WTC11 (cell line): ENCODE data around the gene FTSJ3. TPM values are rescaled to one million over a fixed set of nuclear protein-coding genes. Genes with fewer than 3 reads are reported as not detected.

Source experiments
- ATAC-seq: fragments of 200-7000 bp; cut with Tn5 transposase; 2 replicates; pipeline ENCODE4 v1.10.0; 2021; ENCODE audit warnings: mild to moderate bottlenecking, moderate library complexity
- CTCF ChIA-PET: fragments of 300-600 bp; sonication (Branson Sonifier 250); formaldehyde crosslinking; loops from one replicate; lab custom pipeline; 2021; ENCODE audit warnings: antibody characterized with exemption; lab: Charles Lee
- POLR2A ChIA-PET: fragments of 350-600 bp; sonication (Branson Sonifier 250); formaldehyde crosslinking; loops from one replicate; lab custom pipeline; 2021; ENCODE audit warnings: antibody characterized with exemption; lab: Charles Lee
- DNase-seq: peaks from one replicate; pipeline ENCODE4 v3.0.0; 2021; ENCODE audit warnings: low spot score
- H3K27ac Mint-ChIP-seq: 2 replicates; pipeline ENCODE4 v1.8.0; 2021; ENCODE audit warnings: mixed read lengths
- H3K27me3 Mint-ChIP-seq: 2 replicates; pipeline ENCODE4 v1.8.0; 2021; ENCODE audit warnings: low read depth, mild to moderate bottlenecking, moderate library complexity, mixed read lengths
- H3K36me3 Mint-ChIP-seq: 2 replicates; pipeline ENCODE4 v1.8.0; 2021; ENCODE audit warnings: mixed read lengths
- H3K4me1 Mint-ChIP-seq: 2 replicates; pipeline ENCODE4 v1.8.0; 2022; ENCODE audit warnings: mixed read lengths
- H3K4me3 Mint-ChIP-seq: 2 replicates; pipeline ENCODE4 v1.8.0; 2021; ENCODE audit warnings: mild to moderate bottlenecking, moderate library complexity, mixed read lengths
- H3K9me3 Mint-ChIP-seq: 2 replicates; pipeline ENCODE4 v1.8.0; 2021; ENCODE audit warnings: mixed read lengths
- ARID4B ChIP-seq: sonication (generic); formaldehyde crosslinking; IDR thresholded peaks from 2 replicates; pipeline ENCODE4 v1.8.0; 2023; ENCODE audit warnings: missing genetic modification reagents, mild to moderate bottlenecking, borderline replicate concordance
- CREM ChIP-seq: sonication (generic); formaldehyde crosslinking; IDR thresholded peaks from 2 replicates; pipeline ENCODE4 v1.8.1; 2022; ENCODE audit warnings: mild to moderate bottlenecking, missing genetic modification reagents, moderate library complexity
- EMX1 ChIP-seq: fragments of 250-450 bp; sonication (Bioruptor Pico); IDR thresholded peaks from 2 replicates; pipeline ENCODE4 v1.8.0; 2021; ENCODE audit warnings: mild to moderate bottlenecking
- ERG ChIP-seq: fragments of 250-450 bp; sonication (Bioruptor Pico); IDR thresholded peaks from 2 replicates; pipeline ENCODE4 v1.8.0; 2021; ENCODE audit warnings: mild to moderate bottlenecking
- HMGA2 ChIP-seq: fragments of 250-450 bp; sonication (Bioruptor Pico); IDR thresholded peaks from 2 replicates; pipeline ENCODE4 v1.4.0; 2021; ENCODE audit warnings: mild to moderate bottlenecking, moderate library complexity
- MYBL2 ChIP-seq: sonication (generic); formaldehyde crosslinking; IDR thresholded peaks from 2 replicates; pipeline ENCODE4 v1.8.1; 2023; ENCODE audit warnings: mild to moderate bottlenecking, moderate library complexity, missing genetic modification reagents
- NR2C2 ChIP-seq: sonication (generic); formaldehyde crosslinking; IDR thresholded peaks from 2 replicates; pipeline ENCODE4 v1.8.0; 2022; ENCODE audit warnings: mild to moderate bottlenecking, missing genetic modification reagents
- NR3C1 ChIP-seq: sonication (generic); formaldehyde crosslinking; conservative IDR thresholded peaks from 2 replicates; pipeline ENCODE4 v1.8.1; 2023; ENCODE audit warnings: low read depth, mild to moderate bottlenecking, missing genetic modification reagents
- PRRX2 ChIP-seq: fragments of 250-450 bp; sonication (Bioruptor Pico); IDR thresholded peaks from 2 replicates; pipeline ENCODE4 v1.8.0; 2021; ENCODE audit warnings: mild to moderate bottlenecking
- RELA ChIP-seq: sonication (generic); formaldehyde crosslinking; IDR thresholded peaks from 2 replicates; pipeline ENCODE4 v1.8.1; 2022; ENCODE audit warnings: missing genetic modification reagents, mild to moderate bottlenecking, borderline replicate concordance
- TEAD1 ChIP-seq: sonication (generic); formaldehyde crosslinking; IDR thresholded peaks from 2 replicates; pipeline ENCODE4 v1.8.0; 2022; ENCODE audit warnings: mild to moderate bottlenecking, missing genetic modification reagents
- ZNF138 ChIP-seq: sonication (generic); formaldehyde crosslinking; conservative IDR thresholded peaks from 2 replicates; pipeline ENCODE4 v1.8.1; 2022; ENCODE audit warnings: mild to moderate bottlenecking, moderate library complexity, missing genetic modification reagents
- ZNF263 ChIP-seq: sonication (generic); formaldehyde crosslinking; IDR thresholded peaks from 2 replicates; pipeline ENCODE4 v1.8.1; 2022; ENCODE audit warnings: low read depth, mild to moderate bottlenecking, moderate library complexity, missing genetic modification reagents
- ZNF396 ChIP-seq: fragments of 250-450 bp; sonication (Bioruptor Pico); IDR thresholded peaks from 2 replicates; pipeline ENCODE4 v1.8.0; 2021; ENCODE audit warnings: mild to moderate bottlenecking, moderate library complexity, borderline replicate concordance
- ZNF416 ChIP-seq: fragments of 250-450 bp; sonication (Bioruptor Pico); IDR thresholded peaks from 2 replicates; pipeline ENCODE4 v1.9.0; 2021; ENCODE audit warnings: mild to moderate bottlenecking, inconsistent platforms
- total RNA-seq: library from RNA; stranded (reverse); gene quantifications from 3 replicates; pipeline ENCODE4 v1.2.3, GENCODE V29; 2021
- TF ChIP-seq, protein P1 (sequence below): sonication (generic); formaldehyde crosslinking; IDR thresholded peaks from 2 replicates; pipeline ENCODE4 v1.8.1; 2022; ENCODE audit warnings: low read depth, missing genetic modification reagents, borderline replicate concordance
- TF ChIP-seq, protein P2 (sequence below): sonication (generic); formaldehyde crosslinking; IDR thresholded peaks from 2 replicates; pipeline ENCODE4 v1.8.0; 2022; ENCODE audit warnings: mild to moderate bottlenecking, missing genetic modification reagents
- TF ChIP-seq, protein P3 (sequence below): sonication (generic); formaldehyde crosslinking; IDR thresholded peaks from 2 replicates; pipeline ENCODE4 v1.8.0; 2023; ENCODE audit warnings: mild to moderate bottlenecking, missing genetic modification reagents
- TF ChIP-seq, protein P4 (sequence below): sonication (generic); formaldehyde crosslinking; IDR thresholded peaks from 2 replicates; pipeline ENCODE4 v1.8.0; 2022; ENCODE audit warnings: mild to moderate bottlenecking, missing genetic modification reagents
- TF ChIP-seq, protein P5 (sequence below): sonication (generic); formaldehyde crosslinking; IDR thresholded peaks from 2 replicates; pipeline ENCODE4 v1.8.1; 2022; ENCODE audit warnings: mild to moderate bottlenecking, moderate library complexity, missing genetic modification reagents

The FTSJ3 gene
- total RNA-seq, 1 experiment from 2014 or later, result 62.1 TPM

DNA sequence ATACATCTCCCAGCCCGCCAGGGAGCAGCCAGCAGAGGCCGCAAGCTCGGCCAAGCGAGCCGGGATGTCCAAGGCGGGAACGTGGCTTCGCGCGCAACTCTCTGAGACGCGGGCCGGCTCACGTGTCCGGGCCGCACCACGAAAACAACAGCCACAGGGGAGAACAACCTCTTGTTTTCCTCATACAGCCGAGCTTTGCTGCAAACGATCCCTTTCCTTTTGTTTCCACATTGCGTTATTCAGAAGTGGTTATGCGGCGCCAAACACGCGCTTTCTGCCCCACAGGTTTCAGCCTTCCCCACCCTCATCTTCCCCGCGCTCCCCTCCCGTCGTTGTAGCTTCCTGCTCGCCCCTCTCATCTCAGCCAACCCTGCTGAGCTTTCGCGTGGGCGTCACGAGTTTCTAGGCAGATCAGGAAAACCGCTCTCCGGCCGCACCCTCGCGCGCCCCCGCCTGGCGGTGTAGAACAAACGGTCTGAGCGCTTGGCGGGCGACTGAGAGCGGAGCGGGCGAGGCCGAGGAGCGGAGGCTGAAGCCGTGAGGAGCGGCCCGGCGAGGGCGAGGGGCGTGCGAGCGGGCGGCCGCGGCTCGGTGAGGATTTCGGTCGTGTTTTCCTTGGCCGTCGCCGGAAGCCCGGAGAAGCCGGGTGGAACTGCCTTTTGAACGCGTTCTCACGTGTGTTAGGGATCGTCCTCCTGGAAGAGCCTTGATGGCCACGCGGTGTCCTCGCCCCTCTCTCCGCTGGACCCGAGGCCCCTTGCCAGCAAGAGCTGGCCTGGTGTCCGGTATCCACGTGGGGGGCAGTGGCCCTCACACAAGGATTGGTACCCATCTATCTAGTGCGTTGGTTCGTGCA is 21.6 kb upstream of the FTSJ3 start (continued):
- 0 out of 2 replicates have a peak, but pooled peaks have one; percentile 33 for TF ChIP-seq PRRX2 (CRISPR knock-in tag)
- no peak for TF ChIP-seq NR3C1 (CRISPR knock-in tag)
- no peak for TF ChIP-seq ZNF396 (CRISPR knock-in tag)
- TF ChIP-seq, protein P1, sequence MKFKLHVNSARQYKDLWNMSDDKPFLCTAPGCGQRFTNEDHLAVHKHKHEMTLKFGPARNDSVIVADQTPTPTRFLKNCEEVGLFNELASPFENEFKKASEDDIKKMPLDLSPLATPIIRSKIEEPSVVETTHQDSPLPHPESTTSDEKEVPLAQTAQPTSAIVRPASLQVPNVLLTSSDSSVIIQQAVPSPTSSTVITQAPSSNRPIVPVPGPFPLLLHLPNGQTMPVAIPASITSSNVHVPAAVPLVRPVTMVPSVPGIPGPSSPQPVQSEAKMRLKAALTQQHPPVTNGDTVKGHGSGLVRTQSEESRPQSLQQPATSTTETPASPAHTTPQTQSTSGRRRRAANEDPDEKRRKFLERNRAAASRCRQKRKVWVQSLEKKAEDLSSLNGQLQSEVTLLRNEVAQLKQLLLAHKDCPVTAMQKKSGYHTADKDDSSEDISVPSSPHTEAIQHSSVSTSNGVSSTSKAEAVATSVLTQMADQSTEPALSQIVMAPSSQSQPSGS (CRISPR knock-in tag), result peak; percentile 69; the same call in 1 of the 2 replicates
- peak; percentile 16; the same call in 1 of the 2 replicates for TF ChIP-seq RELA (CRISPR knock-in tag)
- no peak for TF ChIP-seq HMGA2 (CRISPR knock-in tag)
- peak; percentile 32; the same call in 1 of the 2 replicates for TF ChIP-seq ARID4B (CRISPR knock-in tag)
- TF ChIP-seq MYBL2 (CRISPR knock-in tag), result peak; percentile 87
- TF ChIP-seq, protein P2, sequence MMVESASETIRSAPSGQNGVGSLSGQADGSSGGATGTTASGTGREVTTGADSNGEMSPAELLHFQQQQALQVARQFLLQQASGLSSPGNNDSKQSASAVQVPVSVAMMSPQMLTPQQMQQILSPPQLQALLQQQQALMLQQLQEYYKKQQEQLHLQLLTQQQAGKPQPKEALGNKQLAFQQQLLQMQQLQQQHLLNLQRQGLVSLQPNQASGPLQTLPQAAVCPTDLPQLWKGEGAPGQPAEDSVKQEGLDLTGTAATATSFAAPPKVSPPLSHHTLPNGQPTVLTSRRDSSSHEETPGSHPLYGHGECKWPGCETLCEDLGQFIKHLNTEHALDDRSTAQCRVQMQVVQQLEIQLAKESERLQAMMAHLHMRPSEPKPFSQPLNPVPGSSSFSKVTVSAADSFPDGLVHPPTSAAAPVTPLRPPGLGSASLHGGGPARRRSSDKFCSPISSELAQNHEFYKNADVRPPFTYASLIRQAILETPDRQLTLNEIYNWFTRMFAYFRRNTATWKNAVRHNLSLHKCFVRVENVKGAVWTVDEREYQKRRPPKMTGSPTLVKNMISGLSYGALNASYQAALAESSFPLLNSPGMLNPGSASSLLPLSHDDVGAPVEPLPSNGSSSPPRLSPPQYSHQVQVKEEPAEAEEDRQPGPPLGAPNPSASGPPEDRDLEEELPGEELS (CRISPR knock-in tag), result peak; percentile 92; the same call in 1 of the 2 replicates
- peak; percentile 91 for TF ChIP-seq CREM
- 0 out of 2 replicates have a peak, but pooled peaks have one; percentile 65 for TF ChIP-seq EMX1 (CRISPR knock-in tag)
- no peak; the same call in 1 of the 2 replicates for TF ChIP-seq TEAD1 (CRISPR knock-in tag)

DNA sequence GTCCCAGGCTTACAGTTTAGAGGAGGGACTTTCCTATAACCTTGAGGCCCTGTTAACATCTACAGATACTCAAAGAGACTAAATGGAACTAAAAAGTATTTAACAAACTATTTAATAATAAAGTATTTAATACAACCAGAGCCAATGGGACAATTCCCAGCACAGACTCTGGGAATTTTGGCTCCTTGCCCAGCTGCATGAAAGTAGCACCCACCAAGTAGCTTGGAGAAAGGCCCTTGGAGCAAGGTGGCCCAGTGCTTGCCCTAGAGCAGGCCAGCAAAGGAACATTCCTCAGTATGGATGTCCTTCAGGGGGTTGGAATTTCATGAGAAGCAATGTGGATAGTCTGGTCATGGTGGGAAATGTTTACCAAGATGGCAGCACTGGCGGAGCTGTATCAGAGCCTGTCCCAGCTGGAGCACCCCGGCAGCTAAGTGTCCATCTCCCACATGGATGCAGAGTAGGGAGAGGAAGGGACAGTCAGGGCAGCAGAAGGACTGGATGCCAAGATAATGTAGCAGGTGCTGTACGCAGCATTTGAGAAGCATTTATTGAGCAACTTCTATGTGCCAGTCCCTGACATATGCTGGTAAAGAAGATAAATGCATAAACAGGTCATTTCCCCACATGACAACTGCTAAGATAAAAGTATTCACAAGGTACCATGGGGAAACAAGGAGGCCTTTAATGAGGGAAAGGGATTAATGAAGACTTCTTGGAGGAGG is 20.2 kb upstream of the FTSJ3 start:
- H3K4me1 Mint-ChIP-seq, result 0 out of 2 replicates have a peak, but pooled peaks cover 4% of the 10 kb centered on the region
- no peak overlapping the region for H3K27ac Mint-ChIP-seq
- no peak for DNase-seq
- H3K36me3 Mint-ChIP-seq, result peaks cover 6% of the 10 kb centered on the region
- ATAC-seq, result no peak
- ChIA-PET CTCF (interaction anchor here (1.4 to 3.9 kb wide), 5 partner anchors 11 to 105 kb away, joined by 4 to 43 read pairs (median 6); no protein-coding TSS in a partner anchor), POLR2A (interaction anchor here (0.7 kb wide), 1 partner anchor 9 kb away, joined by 3 read pairs; no protein-coding TSS in a partner anchor)
- H3K4me3 Mint-ChIP-seq, result peak overlapping the region; percentile 16; the same call in 1 of the 2 replicates
- peaks cover 78% of the 10 kb centered on the region for H3K27me3 Mint-ChIP-seq
- peaks cover 12% of the 10 kb centered on the region for H3K9me3 Mint-ChIP-seq
- TF ChIP-seq ZNF416 (CRISPR knock-in tag) (no peak), NR2C2 (no peak), ZNF138 (CRISPR knock-in tag) (no peak), ERG (CRISPR knock-in tag) (no peak), ZNF263 (CRISPR knock-in tag) (no peak), TEAD1 (CRISPR knock-in tag) (no peak)
- TF ChIP-seq, protein P3, sequence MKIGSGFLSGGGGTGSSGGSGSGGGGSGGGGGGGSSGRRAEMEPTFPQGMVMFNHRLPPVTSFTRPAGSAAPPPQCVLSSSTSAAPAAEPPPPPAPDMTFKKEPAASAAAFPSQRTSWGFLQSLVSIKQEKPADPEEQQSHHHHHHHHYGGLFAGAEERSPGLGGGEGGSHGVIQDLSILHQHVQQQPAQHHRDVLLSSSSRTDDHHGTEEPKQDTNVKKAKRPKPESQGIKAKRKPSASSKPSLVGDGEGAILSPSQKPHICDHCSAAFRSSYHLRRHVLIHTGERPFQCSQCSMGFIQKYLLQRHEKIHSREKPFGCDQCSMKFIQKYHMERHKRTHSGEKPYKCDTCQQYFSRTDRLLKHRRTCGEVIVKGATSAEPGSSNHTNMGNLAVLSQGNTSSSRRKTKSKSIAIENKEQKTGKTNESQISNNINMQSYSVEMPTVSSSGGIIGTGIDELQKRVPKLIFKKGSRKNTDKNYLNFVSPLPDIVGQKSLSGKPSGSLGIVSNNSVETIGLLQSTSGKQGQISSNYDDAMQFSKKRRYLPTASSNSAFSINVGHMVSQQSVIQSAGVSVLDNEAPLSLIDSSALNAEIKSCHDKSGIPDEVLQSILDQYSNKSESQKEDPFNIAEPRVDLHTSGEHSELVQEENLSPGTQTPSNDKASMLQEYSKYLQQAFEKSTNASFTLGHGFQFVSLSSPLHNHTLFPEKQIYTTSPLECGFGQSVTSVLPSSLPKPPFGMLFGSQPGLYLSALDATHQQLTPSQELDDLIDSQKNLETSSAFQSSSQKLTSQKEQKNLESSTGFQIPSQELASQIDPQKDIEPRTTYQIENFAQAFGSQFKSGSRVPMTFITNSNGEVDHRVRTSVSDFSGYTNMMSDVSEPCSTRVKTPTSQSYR (CRISPR knock-in tag), result no peak
- TF ChIP-seq, protein P4, sequence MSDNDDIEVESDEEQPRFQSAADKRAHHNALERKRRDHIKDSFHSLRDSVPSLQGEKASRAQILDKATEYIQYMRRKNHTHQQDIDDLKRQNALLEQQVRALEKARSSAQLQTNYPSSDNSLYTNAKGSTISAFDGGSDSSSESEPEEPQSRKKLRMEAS, result no peak
- TF ChIP-seq, protein P5, sequence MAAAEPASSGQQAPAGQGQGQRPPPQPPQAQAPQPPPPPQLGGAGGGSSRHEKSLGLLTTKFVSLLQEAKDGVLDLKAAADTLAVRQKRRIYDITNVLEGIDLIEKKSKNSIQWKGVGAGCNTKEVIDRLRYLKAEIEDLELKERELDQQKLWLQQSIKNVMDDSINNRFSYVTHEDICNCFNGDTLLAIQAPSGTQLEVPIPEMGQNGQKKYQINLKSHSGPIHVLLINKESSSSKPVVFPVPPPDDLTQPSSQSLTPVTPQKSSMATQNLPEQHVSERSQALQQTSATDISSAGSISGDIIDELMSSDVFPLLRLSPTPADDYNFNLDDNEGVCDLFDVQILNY (CRISPR knock-in tag), result no peak
